ENCODE measurements around the gene NOL11.

The NOL11 gene

DNA sequence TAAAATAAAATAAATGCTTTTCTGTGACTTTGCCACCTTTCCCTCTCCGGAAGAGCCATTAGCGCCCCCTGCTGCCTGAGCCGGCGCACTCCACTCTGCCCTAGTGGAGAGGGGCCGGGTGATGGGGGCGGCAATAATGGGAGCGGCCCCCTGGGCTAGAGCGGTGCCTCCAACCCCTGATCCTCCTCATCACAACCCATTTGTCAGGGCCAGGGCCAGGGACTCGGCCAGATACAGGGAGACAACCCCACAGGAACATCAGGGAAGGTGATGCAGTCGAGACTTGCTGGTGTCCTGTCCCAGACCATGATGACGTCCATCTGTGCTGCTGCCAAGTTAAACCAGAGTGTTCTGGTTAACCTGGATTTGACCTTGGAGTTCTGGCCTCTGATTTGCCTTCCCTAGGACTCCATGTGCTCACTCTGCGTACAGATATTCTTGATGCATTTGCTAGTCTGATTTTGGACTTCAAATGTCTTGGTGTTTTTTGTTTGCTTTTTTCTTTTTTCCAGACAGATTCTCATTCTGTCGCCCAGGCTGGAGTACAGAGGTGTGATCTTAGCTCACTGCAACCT lies 61.4 kb downstream of the NOL11 start:
- H4K20me1 ChIP-seq (ENCODE audit: insufficient read depth, low read length, poor library complexity, severe bottlenecking) = no peaks in the 10 kb centered on the region
- H3K4me2 ChIP-seq (ENCODE audit: low read depth, low read length, poor library complexity, severe bottlenecking) = no peak overlapping the region
- peaks cover 11% of the 10 kb centered on the region for H3K4me1 ChIP-seq (ENCODE audit: insufficient read depth, low read length, poor library complexity, severe bottlenecking)
- H3K9me2 ChIP-seq (replicated peaks; ENCODE audit: low read depth, low read length) = no peaks in the 10 kb centered on the region
- peak overlapping the region; percentile 72 for H2AFZ ChIP-seq (ENCODE audit: low read length)
- TF ChIP-seq, protein P1, sequence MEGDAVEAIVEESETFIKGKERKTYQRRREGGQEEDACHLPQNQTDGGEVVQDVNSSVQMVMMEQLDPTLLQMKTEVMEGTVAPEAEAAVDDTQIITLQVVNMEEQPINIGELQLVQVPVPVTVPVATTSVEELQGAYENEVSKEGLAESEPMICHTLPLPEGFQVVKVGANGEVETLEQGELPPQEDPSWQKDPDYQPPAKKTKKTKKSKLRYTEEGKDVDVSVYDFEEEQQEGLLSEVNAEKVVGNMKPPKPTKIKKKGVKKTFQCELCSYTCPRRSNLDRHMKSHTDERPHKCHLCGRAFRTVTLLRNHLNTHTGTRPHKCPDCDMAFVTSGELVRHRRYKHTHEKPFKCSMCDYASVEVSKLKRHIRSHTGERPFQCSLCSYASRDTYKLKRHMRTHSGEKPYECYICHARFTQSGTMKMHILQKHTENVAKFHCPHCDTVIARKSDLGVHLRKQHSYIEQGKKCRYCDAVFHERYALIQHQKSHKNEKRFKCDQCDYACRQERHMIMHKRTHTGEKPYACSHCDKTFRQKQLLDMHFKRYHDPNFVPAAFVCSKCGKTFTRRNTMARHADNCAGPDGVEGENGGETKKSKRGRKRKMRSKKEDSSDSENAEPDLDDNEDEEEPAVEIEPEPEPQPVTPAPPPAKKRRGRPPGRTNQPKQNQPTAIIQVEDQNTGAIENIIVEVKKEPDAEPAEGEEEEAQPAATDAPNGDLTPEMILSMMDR (conservative IDR thresholded peaks at IDR 0.05; ENCODE audit: low read length) = peak; percentile 67
- TF ChIP-seq EZH2phosphoT487 (IDR thresholded peaks at IDR 0.05; ENCODE audit: borderline replicate concordance) = no peak
- no peak overlapping the region for H3K4me3 ChIP-seq (ENCODE audit: low read length, poor library complexity, severe bottlenecking)
- no peaks in the 10 kb centered on the region for H3K9me3 ChIP-seq (ENCODE audit: insufficient read depth, low read depth, low read length)
- H3F3A ChIP-seq (ENCODE audit: low read depth) = 0 out of 2 replicates have a peak, but pooled peaks cover 2% of the 10 kb centered on the region
- H3K27me3 ChIP-seq (ENCODE audit: insufficient read depth, low read length, poor library complexity, severe bottlenecking) = no peaks in the 10 kb centered on the region
- no peaks in the 10 kb centered on the region for H3K36me3 ChIP-seq (ENCODE audit: insufficient read depth, low read length)
- H3K9ac ChIP-seq (ENCODE audit: low read depth, low read length, poor library complexity, severe bottlenecking) = no peak overlapping the region
- no peaks in the 10 kb centered on the region for H3K79me2 ChIP-seq (ENCODE audit: insufficient read depth, low read length)

DNA sequence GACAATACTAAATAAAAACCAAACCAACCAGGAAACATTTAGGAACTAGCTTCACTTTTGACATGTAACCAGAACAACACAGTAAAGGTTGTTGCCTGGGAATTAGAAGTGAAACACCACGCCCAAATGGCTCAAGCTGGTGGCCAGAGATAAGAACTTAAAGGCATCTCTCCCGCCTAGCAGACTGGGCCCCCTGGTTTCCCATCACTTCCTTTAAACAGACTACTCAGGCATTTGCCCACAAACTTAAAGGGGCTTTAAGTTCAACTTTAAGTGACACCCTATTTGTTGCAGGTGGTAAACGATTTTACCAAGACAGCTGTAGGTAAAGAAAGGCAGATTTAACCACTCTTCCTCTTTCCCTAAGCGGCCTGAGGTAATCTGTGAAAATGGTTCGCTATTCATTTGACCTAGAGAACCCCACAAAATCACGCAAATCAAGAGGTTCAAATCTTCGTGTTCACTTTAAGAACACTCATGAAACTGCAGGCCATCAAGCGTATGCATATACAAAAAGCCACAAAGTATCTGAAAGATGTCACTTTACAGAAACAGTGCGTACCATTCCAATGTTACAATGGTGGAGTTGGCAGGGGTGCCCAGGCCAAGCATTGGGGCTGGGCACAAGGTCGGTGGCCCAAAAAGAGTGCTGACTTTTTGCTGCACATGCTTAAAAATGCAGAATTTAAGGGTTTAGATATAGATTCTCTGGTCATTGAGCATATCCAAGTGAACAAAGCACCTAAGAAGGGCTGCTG lies 66.8 kb downstream of the NOL11 start:
- H3F3A ChIP-seq (ENCODE audit: low read depth) = peaks cover 7% of the 10 kb centered on the region; the same call in 1 of the 2 replicates
- H3K27me3 ChIP-seq (ENCODE audit: insufficient read depth, low read length, poor library complexity, severe bottlenecking) = no peaks in the 10 kb centered on the region
- peak overlapping the region; percentile 63 for H3K9ac ChIP-seq (ENCODE audit: low read depth, low read length, poor library complexity, severe bottlenecking)
- TF ChIP-seq EZH2phosphoT487 (IDR thresholded peaks at IDR 0.05; ENCODE audit: borderline replicate concordance) = no peak
- TF ChIP-seq, protein P1 (conservative IDR thresholded peaks at IDR 0.05; ENCODE audit: low read length) = no peak
- H3K4me1 ChIP-seq (ENCODE audit: insufficient read depth, low read length, poor library complexity, severe bottlenecking) = peaks cover 34% of the 10 kb centered on the region
- H3K9me3 ChIP-seq (ENCODE audit: insufficient read depth, low read depth, low read length) = no peaks in the 10 kb centered on the region
- H3K9me2 ChIP-seq (replicated peaks; ENCODE audit: low read depth, low read length) = no peaks in the 10 kb centered on the region
- H3K79me2 ChIP-seq (ENCODE audit: insufficient read depth, low read length) = no peaks in the 10 kb centered on the region
- peak overlapping the region; percentile 67 for H3K4me3 ChIP-seq (ENCODE audit: low read length, poor library complexity, severe bottlenecking)
- H4K20me1 ChIP-seq (ENCODE audit: insufficient read depth, low read length, poor library complexity, severe bottlenecking) = no peaks in the 10 kb centered on the region
- peak overlapping the region; percentile 79 for H3K4me2 ChIP-seq (ENCODE audit: low read depth, low read length, poor library complexity, severe bottlenecking)
- H3K36me3 ChIP-seq (ENCODE audit: insufficient read depth, low read length) = no peaks in the 10 kb centered on the region
- peak overlapping the region; percentile 59 for H2AFZ ChIP-seq (ENCODE audit: low read length)

DNA sequence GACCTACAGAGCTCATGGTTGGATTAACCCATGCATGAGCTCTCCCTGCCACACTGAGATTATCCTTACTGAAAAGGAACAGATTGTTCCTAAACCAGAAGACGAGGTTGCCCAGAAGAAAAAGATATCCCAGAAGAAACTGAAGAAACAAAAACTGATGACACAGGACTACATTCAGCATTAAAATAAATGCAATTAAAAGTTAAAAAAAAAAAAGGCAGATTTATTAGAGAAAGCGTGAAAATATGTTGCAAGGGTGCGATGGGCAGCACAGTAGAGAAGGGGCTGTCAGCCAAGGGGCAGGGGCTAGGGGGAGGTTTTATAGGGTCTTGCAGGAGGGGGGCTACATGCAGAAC lies 67.4 kb downstream of the NOL11 start:
- H3K4me1 ChIP-seq (ENCODE audit: insufficient read depth, low read length, poor library complexity, severe bottlenecking) = peaks cover 34% of the 10 kb centered on the region
- no peaks in the 10 kb centered on the region for H3K79me2 ChIP-seq (ENCODE audit: insufficient read depth, low read length)
- peaks cover 7% of the 10 kb centered on the region; the same call in 1 of the 2 replicates for H3F3A ChIP-seq (ENCODE audit: low read depth)
- H4K20me1 ChIP-seq (ENCODE audit: insufficient read depth, low read length, poor library complexity, severe bottlenecking) = no peaks in the 10 kb centered on the region
- H3K4me3 ChIP-seq (ENCODE audit: low read length, poor library complexity, severe bottlenecking) = peak overlapping the region; percentile 67
- peak overlapping the region; percentile 63 for H3K9ac ChIP-seq (ENCODE audit: low read depth, low read length, poor library complexity, severe bottlenecking)
- H3K27me3 ChIP-seq (ENCODE audit: insufficient read depth, low read length, poor library complexity, severe bottlenecking) = no peaks in the 10 kb centered on the region
- H2AFZ ChIP-seq (ENCODE audit: low read length) = peak overlapping the region; percentile 59
- TF ChIP-seq EZH2phosphoT487 (IDR thresholded peaks at IDR 0.05; ENCODE audit: borderline replicate concordance) = no peak
- TF ChIP-seq, protein P1 (conservative IDR thresholded peaks at IDR 0.05; ENCODE audit: low read length) = no peak
- no peaks in the 10 kb centered on the region for H3K36me3 ChIP-seq (ENCODE audit: insufficient read depth, low read length)
- H3K9me3 ChIP-seq (ENCODE audit: insufficient read depth, low read depth, low read length) = no peaks in the 10 kb centered on the region
- peak overlapping the region; percentile 79 for H3K4me2 ChIP-seq (ENCODE audit: low read depth, low read length, poor library complexity, severe bottlenecking)
- no peaks in the 10 kb centered on the region for H3K9me2 ChIP-seq (replicated peaks; ENCODE audit: low read depth, low read length)

All from Loucy (cell line).